PC-3 (cell line): ENCODE measurements around the gene SPATA19.

Source experiments
- CTCF ChIP-seq: fragments of 300-600 bp; sonication (generic); conservative IDR thresholded peaks from 2 replicates; pipeline ENCODE4 v1.5.1; 2017; ENCODE audit warnings: antibody characterized with exemption, low read depth, mild to moderate bottlenecking, low read length
- EZH2 ChIP-seq: fragments of 300-600 bp; sonication (generic); IDR thresholded peaks from one replicate; pipeline ENCODE4 v1.6.1; 2017; ENCODE audit warnings: antibody characterized with exemption, mild to moderate bottlenecking, low read length; ENCODE audit not compliant: unreplicated experiment
- EZH2phosphoT487 ChIP-seq: fragments of 300-600 bp; sonication (generic); IDR thresholded peaks from 2 replicates; pipeline ENCODE4 v1.6.1; 2018; ENCODE audit warnings: mild to moderate bottlenecking, antibody characterized with exemption, low read length, borderline replicate concordance

- TF ChIP-seq CTCF = no peak
- TF ChIP-seq EZH2phosphoT487 = no peak
- no peak for TF ChIP-seq EZH2
These were observed 22.1 kb downstream of the SPATA19 start for GRCh38 chr11:133823211-133823610.
